IMR-90 (cell line): ENCODE measurements around the gene AMBN. TPM values are rescaled to one million over a fixed set of nuclear protein-coding genes. Genes with fewer than 3 reads are reported as not detected.
A peak's percentile ranks its signal among the peaks of the same experiment; 100 is the strongest.

Source experiments
- ATAC-seq: fragments of 200-7000 bp; cut with Tn5 transposase; 2 replicates; pipeline ENCODE4 v1.9.1; 2020; ENCODE audit warnings: low read depth, mild to moderate bottlenecking, moderate library complexity
- BruUV-seq: library from RNA; stranded (reverse); fragments of 400-500 nt; replicated peaks from 2 replicates; lab custom pipeline; 2021; lab: Mats Ljungman, UMichigan
- CTCF ChIA-PET: fragments of 300-600 bp; formaldehyde crosslinking; extraction: SDS; loops from one replicate; lab custom pipeline; 2021; ENCODE audit warnings: antibody characterized with exemption; lab: Yijun Ruan, JAX
- POLR2A ChIA-PET: fragments of 300-600 bp; sonication (Branson Sonifier 250); formaldehyde crosslinking; loops from one replicate; lab custom pipeline; 2022; ENCODE audit warnings: antibody characterized with exemption; ENCODE audit not compliant: unreplicated experiment; lab: Charles Lee
- DNase-seq: peaks from one replicate; pipeline ENCODE4 v3.0.0; 2013
- H2AFZ ChIP-seq: replicated peaks from 2 replicates; pipeline ENCODE3; 2013; ENCODE audit warnings: low read length, mild to moderate bottlenecking; ENCODE audit not compliant: poor library complexity
- H2AK5ac ChIP-seq: 2 replicates; pipeline ENCODE4 v1.6.1; 2013; ENCODE audit warnings: low read depth, low read length, inconsistent platforms
- H2AK9ac ChIP-seq: replicated peaks from 2 replicates; pipeline ENCODE3; 2013; ENCODE audit warnings: mild to moderate bottlenecking, low read depth, low read length, moderate library complexity; ENCODE audit not compliant: poor library complexity
- H2BK120ac ChIP-seq: 2 replicates; pipeline ENCODE4 v1.6.1; 2013; ENCODE audit warnings: low read depth, low read length, inconsistent platforms
- H2BK15ac ChIP-seq: 3 replicates; pipeline ENCODE4 v1.6.1; 2013; ENCODE audit warnings: low read depth, low read length, inconsistent platforms
- H2BK20ac ChIP-seq: 2 replicates; pipeline ENCODE4 v1.6.1; 2013; ENCODE audit warnings: low read depth, mild to moderate bottlenecking, inconsistent platforms, low read length, moderate library complexity
- H2BK5ac ChIP-seq: 2 replicates; pipeline ENCODE4 v1.6.1; 2013; ENCODE audit warnings: mild to moderate bottlenecking, low read depth, low read length, inconsistent platforms; ENCODE audit not compliant: poor library complexity, severe bottlenecking
- H3K14ac ChIP-seq: replicated peaks from 2 replicates; pipeline ENCODE4 v1.6.1; 2013; ENCODE audit warnings: low read depth, low read length, inconsistent platforms
- H3K18ac ChIP-seq: 2 replicates; pipeline ENCODE4 v1.6.1; 2013; ENCODE audit warnings: low read depth, low read length, control low read depth
- H3K23ac ChIP-seq: 2 replicates; pipeline ENCODE4 v1.6.1; 2013; ENCODE audit warnings: low read depth, low read length, inconsistent platforms
- H3K27ac ChIP-seq: 2 replicates; pipeline ENCODE4 v1.5.1; 2013; ENCODE audit warnings: mild to moderate bottlenecking, control low read depth, low read length; ENCODE audit not compliant: insufficient read depth
- H3K27me3 ChIP-seq: 2 replicates; pipeline ENCODE4 v1.6.1; 2013; ENCODE audit warnings: low read length; ENCODE audit not compliant: control insufficient read depth, insufficient read depth
- H3K36me3 ChIP-seq: 2 replicates; pipeline ENCODE4 v1.6.1; 2013; ENCODE audit warnings: low read length, mixed read lengths; ENCODE audit not compliant: control insufficient read depth, insufficient read depth
- H3K4ac ChIP-seq: 2 replicates; pipeline ENCODE4 v1.6.1; 2013; ENCODE audit warnings: low read depth, low read length, inconsistent platforms
- H3K4me1 ChIP-seq: 2 replicates; pipeline ENCODE4 v1.6.1; 2013; ENCODE audit warnings: low read length, mixed read lengths; ENCODE audit not compliant: control insufficient read depth, insufficient read depth
- H3K4me2 ChIP-seq: 2 replicates; pipeline ENCODE4 v1.6.1; 2013; ENCODE audit warnings: low read depth, mild to moderate bottlenecking, control low read depth, low read length, moderate library complexity
- H3K4me3 ChIP-seq: 2 replicates; pipeline ENCODE4 v1.5.1; 2013; ENCODE audit warnings: low read depth, mild to moderate bottlenecking, control low read depth, low read length, moderate library complexity; ENCODE audit not compliant: insufficient read depth
- H3K56ac ChIP-seq: 2 replicates; pipeline ENCODE4 v1.6.1; 2013; ENCODE audit warnings: low read length, inconsistent platforms; ENCODE audit not compliant: insufficient read depth; ENCODE audit errors: extremely low read depth
- H3K79me1 ChIP-seq, 2 experiments: 2 replicates each; pipeline ENCODE4 v1.6.1; 2013; ENCODE audit warnings: low read length in 2 of 2, inconsistent platforms in 1 of 2, low read depth in 1 of 2
- H3K9ac ChIP-seq: 2 replicates; pipeline ENCODE4 v1.6.1; 2013; ENCODE audit warnings: low read depth, low read length, control low read depth
- H3K9me1 ChIP-seq: 2 replicates; pipeline ENCODE4 v1.6.1; 2013; ENCODE audit warnings: low read length, inconsistent platforms; ENCODE audit not compliant: insufficient read depth
- H3K9me3 ChIP-seq: 2 replicates; pipeline ENCODE4 v1.6.1; 2013; ENCODE audit warnings: low read length; ENCODE audit not compliant: control insufficient read depth, insufficient read depth
- H4K20me1 ChIP-seq: 2 replicates; pipeline ENCODE4 v1.6.1; 2013; ENCODE audit warnings: low read length, inconsistent platforms; ENCODE audit not compliant: insufficient read depth
- H4K5ac ChIP-seq: 2 replicates; pipeline ENCODE4 v1.6.1; 2013; ENCODE audit warnings: mild to moderate bottlenecking, low read depth, low read length, control low read depth
- H4K8ac ChIP-seq, 2 experiments: 2 replicates each; pipeline ENCODE4 v1.6.1; 2013; ENCODE audit warnings: low read depth in 2 of 2, low read length in 2 of 2, control low read depth in 1 of 2, inconsistent platforms in 1 of 2
- H4K91ac ChIP-seq: 2 replicates; pipeline ENCODE4 v1.6.1; 2013; ENCODE audit warnings: low read depth, low read length, inconsistent platforms; ENCODE audit not compliant: insufficient read depth
- CHD1 ChIP-seq: IDR thresholded peaks from 2 replicates; pipeline ENCODE4 v1.6.1; 2012; ENCODE audit warnings: low read depth, low read length, improper control_type of control experiment
- NFE2L2 ChIP-seq: fragments of 150-350 bp; IDR thresholded peaks from 2 replicates; pipeline ENCODE4 v1.6.1; 2016; ENCODE audit warnings: low read depth, mild to moderate bottlenecking, low read length
- WGBS, 2 experiments: methylation state at CpG; one replicate each; pipeline versions ENCODE4 v1.1.5 to v1.1.7; 2013; ENCODE audit warnings: missing lambda C conversion rate in 2 of 2; ENCODE audit not compliant: insufficient read length in 1 of 2; ENCODE audit errors: extremely low coverage in 2 of 2; 5-methylcytosine and 5-hydroxymethylcytosine counted together
- dilution Hi-C: fragments of 300-500 bp; cut with HindIII; formaldehyde crosslinking; loops from one replicate; pipeline ENCODE4 v1.14.3; 2018; ENCODE audit warnings: low sequenced_read_pairs; ENCODE audit not compliant: unreplicated experiment
- in situ Hi-C: fragments of 300-500 bp; cut with MboI; formaldehyde crosslinking; loops from 3 replicates; pipeline ENCODE4 v1.14.3; 2019; ENCODE audit warnings: low sequenced_read_pairs, inconsistent platforms, mixed read lengths
- intact Hi-C: fragments of 100-400 bp; cut with micrococcal nuclease; formaldehyde crosslinking; loops from 2 replicates; pipeline ENCODE4 v1.10.0; 2022
- polyA plus RNA-seq, 3 experiments: library from polyadenylated mRNA; depleted of rRNA; stranded (reverse); fragments of >200 nt; gene quantifications; 2 replicates each; pipeline ENCODE4 v1.2.3, GENCODE V29; 2012; ENCODE audit warnings: low replicate concordance in 1 of 3
- total RNA-seq: library from RNA; depleted of rRNA; stranded (reverse); fragments of >200 nt; gene quantifications from 2 replicates; pipeline ENCODE4 v1.2.3, GENCODE V29; 2012

AMBN gene
- total and polyA plus RNA-seq, 2 of the 4 experiments (the other 2 are of a cell fraction), result not detected

DNA sequence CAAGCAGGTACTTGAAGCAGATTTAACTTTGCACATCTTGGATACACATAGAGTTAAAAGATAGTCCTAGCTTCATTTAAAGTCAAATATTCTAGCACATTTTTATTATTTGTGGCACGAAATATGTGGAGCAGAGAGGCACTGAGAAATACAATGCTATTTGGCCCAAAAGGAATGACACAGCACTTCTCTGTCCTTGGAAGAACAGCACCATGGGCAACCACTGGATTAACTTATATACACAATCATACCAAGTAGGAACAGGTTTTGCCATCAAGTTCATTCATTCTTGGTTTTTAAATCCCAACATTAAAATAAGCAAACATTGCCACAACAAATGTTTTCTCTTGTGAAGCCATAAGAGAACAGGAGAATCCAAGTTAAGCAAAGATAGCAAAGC lies 35.6 kb downstream of the AMBN start:
- no peak overlapping the region for H2BK120ac ChIP-seq
- in situ Hi-C loops, result loop anchor here (25.0 kb wide), 1 partner anchor 935 kb away; no protein-coding TSS in a partner anchor
- no peak overlapping the region for H4K91ac ChIP-seq
- no peaks in the 10 kb centered on the region for H3K27me3 ChIP-seq
- no peaks in the 10 kb centered on the region for H3K36me3 ChIP-seq
- H3K4me2 ChIP-seq, result no peak overlapping the region
- no peak overlapping the region for H2BK15ac ChIP-seq
- no peaks in the 10 kb centered on the region for H3K9me3 ChIP-seq
- H3K9me1 ChIP-seq, result no peaks in the 10 kb centered on the region
- H3K56ac ChIP-seq, result no peak overlapping the region
- intact Hi-C loops, result no loop called here
- no peak overlapping the region for H3K4ac ChIP-seq
- no peaks in the 10 kb centered on the region for H3K79me1 ChIP-seq
- no peak overlapping the region for H4K5ac ChIP-seq
- H3K23ac ChIP-seq, result no peak overlapping the region
- no peak overlapping the region for H2BK5ac ChIP-seq
- H4K20me1 ChIP-seq, result no peaks in the 10 kb centered on the region
- no peak overlapping the region for H2AK5ac ChIP-seq
- H3K27ac ChIP-seq, result no peak overlapping the region
- ChIA-PET CTCF (interaction anchor here (0.7 kb wide), 1 partner anchor 33 kb away, joined by 3 read pairs; no protein-coding TSS in a partner anchor), POLR2A (no interaction called here)
- ATAC-seq (no peak), DNase-seq (no peak)
- H3K18ac ChIP-seq, result no peak overlapping the region; the same call in 1 of the 2 replicates
- no peak overlapping the region for H3K14ac ChIP-seq
- H3K9ac ChIP-seq, result no peak overlapping the region
- dilution Hi-C loops, result no loop called here
- no peak overlapping the region for H4K8ac ChIP-seq
- no peaks in the 10 kb centered on the region for H3K4me1 ChIP-seq
- no peak overlapping the region for H3K4me3 ChIP-seq
- no TSS peak for BruUV-seq
- no CpG with 5 or more reads among the region's 1 CpG for WGBS, 2 experiments
- TF ChIP-seq NFE2L2, result peak; percentile 77
- no peak for TF ChIP-seq CHD1
- no peak overlapping the region for H2AFZ ChIP-seq
- H2BK20ac ChIP-seq, result no peak overlapping the region
- no peak overlapping the region for H2AK9ac ChIP-seq
